ENCODE data around the gene ACOT7.
"Not testable (repeated sequence)": the region's sequence is repeated elsewhere in the genome, so short reads cannot be mapped to it uniquely, and the experiment has no call there.

Gene ACOT7

DNA sequence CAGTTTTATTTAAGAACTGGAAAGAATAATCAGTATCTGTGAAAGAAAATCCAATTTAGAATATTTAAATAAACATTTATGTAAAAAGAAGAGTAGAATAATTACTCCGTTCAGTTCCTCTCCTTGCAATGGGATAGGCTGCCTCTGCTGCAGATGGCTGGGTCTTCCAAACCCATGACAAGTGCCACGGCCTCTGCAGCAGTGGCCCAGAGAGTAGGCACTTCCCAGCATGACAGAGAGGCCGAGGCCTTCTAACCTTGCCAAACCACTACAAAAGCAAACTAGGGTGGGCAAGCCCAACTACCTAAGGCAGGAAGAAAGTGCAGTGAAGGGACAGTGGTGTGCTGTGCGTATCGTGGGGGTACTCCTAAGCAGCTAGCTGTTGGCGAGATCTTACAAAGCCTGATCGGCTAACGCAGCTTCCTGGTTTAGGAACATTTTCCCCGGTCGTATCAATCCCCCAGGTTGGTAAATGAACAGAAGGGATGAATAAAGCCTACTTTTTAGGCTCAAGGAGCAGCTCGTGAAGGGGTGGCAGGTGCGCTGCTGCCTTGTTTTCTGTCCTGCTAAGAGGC, 172.3 kb downstream of the ACOT7 start:
- in situ Hi-C loops (cut with MboI; ENCODE audit: low sequenced_read_pairs, unreplicated experiment) = no loop called here
- no peak for DNase-seq (ENCODE audit: low spot score)
- TF ChIP-seq, protein P1, sequence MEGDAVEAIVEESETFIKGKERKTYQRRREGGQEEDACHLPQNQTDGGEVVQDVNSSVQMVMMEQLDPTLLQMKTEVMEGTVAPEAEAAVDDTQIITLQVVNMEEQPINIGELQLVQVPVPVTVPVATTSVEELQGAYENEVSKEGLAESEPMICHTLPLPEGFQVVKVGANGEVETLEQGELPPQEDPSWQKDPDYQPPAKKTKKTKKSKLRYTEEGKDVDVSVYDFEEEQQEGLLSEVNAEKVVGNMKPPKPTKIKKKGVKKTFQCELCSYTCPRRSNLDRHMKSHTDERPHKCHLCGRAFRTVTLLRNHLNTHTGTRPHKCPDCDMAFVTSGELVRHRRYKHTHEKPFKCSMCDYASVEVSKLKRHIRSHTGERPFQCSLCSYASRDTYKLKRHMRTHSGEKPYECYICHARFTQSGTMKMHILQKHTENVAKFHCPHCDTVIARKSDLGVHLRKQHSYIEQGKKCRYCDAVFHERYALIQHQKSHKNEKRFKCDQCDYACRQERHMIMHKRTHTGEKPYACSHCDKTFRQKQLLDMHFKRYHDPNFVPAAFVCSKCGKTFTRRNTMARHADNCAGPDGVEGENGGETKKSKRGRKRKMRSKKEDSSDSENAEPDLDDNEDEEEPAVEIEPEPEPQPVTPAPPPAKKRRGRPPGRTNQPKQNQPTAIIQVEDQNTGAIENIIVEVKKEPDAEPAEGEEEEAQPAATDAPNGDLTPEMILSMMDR (IDR thresholded peaks at IDR 0.05; ENCODE audit: borderline replicate concordance, control extremely low read depth, extremely low read depth, insufficient read depth, missing control alignments) = no peak

- TF ChIP-seq, protein P1 (IDR thresholded peaks at IDR 0.05; ENCODE audit: borderline replicate concordance, control extremely low read depth, extremely low read depth, insufficient read depth, missing control alignments) = no peak
- no peak for DNase-seq (ENCODE audit: low spot score)
- in situ Hi-C loops (cut with MboI; ENCODE audit: low sequenced_read_pairs, unreplicated experiment) = no loop called here
These were observed 173.3 kb downstream of the ACOT7 start for GRCh38 chr1:6220236-6220635.

GRCh38 chr1:6219641-6220040, 173.9 kb downstream of the ACOT7 start:
- in situ Hi-C loops (cut with MboI; ENCODE audit: low sequenced_read_pairs, unreplicated experiment); DNase-seq (ENCODE audit: low spot score): not testable (repeated sequence)

DNA sequence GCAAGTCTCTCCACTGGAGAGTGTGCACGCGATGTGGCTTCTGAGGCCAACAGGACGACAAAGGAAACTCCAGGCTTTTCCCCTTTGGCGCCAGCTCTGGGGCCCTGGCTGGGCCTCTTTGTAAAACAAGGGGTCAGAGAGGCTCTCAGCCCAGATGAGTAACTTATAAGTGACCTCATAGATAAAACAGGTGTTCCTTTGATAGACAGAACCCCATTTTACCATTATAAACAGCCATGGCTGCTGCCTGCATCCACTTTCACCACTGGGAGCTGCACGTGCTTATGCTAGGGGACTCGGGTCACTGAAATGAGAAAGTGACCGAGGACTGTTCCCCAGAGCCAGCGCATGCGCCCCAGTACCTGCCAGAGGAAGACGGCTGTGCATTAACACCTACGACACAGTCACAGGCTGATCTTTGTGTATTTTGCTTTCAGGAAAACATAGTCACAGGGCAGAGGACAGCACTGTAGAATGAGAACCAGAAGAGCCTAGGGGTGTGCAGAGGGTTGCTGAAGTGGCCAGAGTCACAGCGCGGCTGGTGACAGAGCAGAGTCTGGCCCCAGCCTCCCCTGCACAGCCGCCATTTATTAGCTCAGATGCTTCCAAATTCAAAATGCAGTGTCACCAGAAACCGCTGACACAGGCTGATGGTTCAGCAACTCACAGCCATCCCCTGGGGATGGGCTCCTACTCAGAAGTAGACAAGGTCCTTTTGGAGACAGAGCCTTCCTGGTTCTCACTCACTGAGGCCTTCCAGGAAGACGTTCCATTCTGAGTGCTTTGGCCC, 175.0 kb downstream of the ACOT7 start:
- TF ChIP-seq, protein P1 (IDR thresholded peaks at IDR 0.05; ENCODE audit: borderline replicate concordance, control extremely low read depth, extremely low read depth, insufficient read depth, missing control alignments) = no peak
- DNase-seq (ENCODE audit: low spot score) = no peak
- in situ Hi-C loops (cut with MboI; ENCODE audit: low sequenced_read_pairs, unreplicated experiment) = no loop called here

Measured in GM13976 (cell line).